CD4-positive, alpha-beta T cell treated with Interleukin-1 beta for 1 hour (primary cell): ENCODE results near the gene GMPPB.
"Not testable (repeated sequence)": the region's sequence is repeated elsewhere in the genome, so short reads cannot be mapped to it uniquely, and the experiment has no call there.

Experiments
- DNase-seq, 2 donors: peaks; one replicate each; pipeline ENCODE4 v3.0.0-alpha.2; 2020 to 2022

Gene GMPPB

DNA sequence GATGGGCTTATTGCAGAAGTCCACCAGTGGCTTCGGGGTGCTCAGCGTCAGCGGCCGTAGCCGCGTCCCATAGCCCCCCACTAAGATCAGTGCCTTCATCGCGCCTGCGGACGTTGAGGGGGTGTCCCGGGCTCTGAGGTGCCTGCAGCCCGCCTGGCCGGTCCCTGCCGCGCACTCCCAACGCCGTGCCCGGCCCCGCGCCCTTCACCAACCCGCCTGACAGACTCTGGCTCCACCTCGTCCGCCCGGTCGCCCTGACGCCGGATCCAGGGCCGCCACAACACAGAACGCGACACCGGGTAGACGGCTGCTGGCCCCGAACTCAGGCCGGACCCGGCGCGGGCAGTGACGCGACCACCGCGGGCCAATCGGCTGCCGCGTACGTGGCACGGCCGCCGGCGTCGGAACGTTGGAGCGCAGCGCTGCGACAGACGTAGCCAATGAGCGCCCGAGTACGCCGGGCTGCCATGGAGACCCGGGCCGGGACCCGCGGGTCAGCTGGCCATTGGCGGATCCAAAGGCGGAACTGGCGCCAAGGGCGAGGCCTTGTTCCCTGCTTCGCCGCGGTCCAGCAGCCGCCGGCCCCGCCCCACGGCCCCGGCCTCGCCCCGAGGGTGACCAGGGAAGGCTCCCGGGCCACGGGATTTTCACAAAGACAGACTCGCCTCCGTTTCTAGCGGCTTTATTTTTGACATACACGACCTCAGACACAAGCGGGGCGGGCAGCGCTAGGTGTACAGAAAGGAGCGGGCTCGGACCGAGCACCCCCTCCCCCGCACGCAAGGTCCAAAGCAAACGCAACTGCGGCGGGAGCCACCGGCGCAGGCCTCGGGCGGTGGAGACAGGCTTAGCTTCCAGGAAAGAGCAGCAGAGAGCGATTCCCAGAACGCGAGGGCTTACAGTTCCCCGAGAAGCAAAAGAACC, at the start of gene GMPPB:
Gene GMPPB (minus strand): TSS at position 324 of the 924 bp plus-strand sequence. CDS start 225 bp downstream, at position 99.
- DNase-seq: peak; percentile 92 to 94

DNA sequence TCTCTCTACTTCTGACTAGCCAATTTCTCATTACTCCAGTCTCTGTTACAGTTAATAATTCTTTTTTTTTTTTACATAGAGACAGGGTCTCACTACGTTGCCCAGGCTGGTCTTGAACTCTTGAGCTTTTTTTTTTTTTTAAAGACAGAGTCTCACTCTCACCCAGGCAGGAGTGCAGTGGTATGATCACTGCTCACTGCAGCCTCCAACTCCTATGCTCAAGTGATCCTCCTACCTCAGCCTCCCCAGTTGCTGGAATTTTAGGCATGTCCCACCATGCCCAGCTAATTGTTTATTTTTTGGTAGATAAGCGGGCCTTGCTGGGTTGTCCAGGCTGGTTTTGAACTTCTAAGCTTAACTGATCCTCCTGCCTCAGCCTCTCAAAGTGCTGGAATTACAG, 49.0 kb upstream of the GMPPB start:
- DNase-seq: no peak

DNA sequence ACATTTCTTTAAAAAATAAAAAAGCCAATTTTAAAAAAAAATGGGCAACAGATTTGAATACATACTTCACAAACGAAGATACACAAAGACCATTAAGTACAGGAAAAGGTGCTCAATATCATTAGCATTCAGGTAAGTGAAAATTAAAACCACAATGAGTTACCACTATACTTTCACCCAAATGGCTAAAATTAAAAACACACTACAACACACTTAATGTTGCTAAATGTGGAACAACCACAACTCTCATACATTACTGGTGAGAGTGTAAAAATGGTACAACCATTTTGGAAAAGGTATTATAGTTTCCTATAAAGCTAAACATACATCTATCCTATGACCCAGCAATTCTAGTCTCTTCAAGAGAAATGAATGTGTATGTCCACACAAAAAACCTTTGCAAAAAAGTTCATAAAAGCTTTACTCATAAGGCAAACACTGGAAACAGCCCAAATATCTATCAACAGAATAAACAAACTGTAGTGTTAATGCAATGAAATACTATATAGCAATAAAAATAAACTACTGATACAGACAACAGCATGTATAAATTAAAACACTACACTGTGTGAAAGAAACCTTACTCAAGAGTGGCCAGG, 47.7 kb upstream of the GMPPB start:
- DNase-seq: no peak

DNA sequence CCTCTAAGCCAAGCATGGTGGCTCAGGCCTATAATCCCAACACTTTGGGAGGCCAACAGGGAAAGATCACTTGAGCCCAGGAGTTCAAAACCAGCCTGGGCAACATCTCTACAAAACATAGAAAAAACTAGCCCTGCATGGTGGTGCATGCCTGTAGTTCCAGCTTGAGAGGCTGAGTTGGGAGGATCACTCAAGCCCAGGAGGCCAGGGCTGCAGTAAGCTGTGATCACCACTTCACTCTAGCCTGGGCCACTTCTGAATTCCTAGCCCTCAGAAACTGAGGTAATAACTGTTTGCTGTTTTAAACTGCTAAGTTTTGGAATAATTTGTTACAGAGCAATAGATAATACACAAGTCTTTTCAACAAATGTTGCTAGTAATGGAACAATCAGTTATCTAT, 46.2 kb upstream of the GMPPB start:
- no peak for DNase-seq

DNA sequence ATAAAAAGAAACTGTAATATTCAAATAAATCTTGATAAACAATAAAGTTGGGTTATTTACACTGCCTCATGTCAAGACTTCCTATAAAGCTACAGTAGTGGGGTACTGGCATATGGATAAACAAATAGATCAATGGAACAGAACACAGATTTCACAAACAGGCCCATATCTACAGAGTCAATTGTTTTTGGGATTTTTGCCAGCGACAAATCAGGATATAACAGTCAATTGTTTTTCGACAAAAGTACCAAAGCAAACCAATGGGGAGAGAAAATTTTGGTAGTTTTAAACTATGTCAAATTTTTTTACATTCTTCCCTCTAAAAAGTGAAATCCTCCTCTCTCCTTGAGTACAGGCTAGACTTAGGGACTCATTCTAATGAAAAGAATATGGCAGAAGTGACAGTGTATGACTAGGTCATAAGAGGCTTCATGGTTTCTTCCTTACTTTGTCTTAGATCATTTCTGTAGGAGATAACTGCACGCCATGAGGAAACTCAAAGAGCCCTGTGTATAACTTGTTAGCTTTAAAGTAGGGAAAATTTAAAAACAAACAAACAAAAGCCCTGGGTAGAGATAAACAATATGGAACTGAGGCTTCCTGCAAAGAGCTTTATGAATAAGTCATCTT, 45.6 kb upstream of the GMPPB start:
- DNase-seq: no peak

DNA sequence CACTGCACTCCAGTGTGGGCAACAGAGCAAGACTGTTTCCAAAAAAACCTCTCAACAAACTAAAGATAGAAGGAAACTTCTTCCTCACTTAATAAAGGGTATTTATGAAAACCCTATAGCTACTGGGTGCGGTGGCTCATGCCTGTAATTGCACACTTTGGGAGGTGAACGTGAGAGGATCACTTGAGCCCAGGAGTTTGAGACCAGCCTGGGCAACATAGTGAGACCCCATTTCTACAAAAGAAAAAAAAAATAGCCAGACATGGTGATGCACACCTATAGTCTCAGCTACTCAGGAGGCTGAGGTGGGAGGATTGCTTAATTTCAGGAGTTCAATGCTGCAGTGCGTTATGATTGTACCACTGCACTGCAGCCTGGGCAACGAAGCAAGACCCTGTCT, 40.2 kb upstream of the GMPPB start:
- DNase-seq: no peak

DNA sequence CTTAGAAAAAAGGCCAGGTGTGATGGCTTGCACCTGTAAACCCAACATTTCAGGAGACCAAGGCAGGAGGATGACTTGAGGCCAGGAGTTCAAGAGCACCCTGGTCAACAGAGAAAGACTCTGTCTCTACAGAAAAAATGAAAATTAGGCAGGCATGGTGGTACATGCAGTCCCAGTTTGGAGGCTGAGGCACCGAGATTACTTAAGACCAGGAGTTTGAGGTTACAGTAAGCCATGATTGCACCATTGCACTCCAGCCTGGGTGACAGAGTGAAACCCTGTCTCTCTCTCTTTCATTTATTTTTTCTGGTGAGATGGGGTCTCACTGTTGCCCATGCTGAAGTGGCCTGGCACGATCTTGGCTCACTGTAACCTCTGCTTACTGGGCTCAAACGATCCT, 37.9 kb upstream of the GMPPB start:
- DNase-seq: no peak

DNA sequence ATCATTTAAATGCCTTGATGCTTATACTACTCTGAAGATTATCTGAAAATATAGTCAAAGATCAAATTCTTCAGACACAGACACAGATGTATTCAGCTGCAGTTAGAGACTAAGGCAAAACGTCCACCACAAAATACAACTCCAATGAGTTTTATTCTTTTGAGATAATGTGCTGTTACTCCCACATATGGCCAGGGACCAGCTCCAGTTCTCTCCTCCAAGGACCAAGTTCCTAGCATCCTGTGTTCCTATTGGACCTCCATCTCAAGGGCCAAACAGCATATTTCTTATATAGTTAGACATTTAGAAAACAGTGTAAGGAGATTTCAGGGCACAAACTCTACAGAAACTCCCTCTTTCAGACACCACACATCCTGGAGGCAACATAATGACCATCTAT, 35.5 kb upstream of the GMPPB start:
- no peak for DNase-seq

DNA sequence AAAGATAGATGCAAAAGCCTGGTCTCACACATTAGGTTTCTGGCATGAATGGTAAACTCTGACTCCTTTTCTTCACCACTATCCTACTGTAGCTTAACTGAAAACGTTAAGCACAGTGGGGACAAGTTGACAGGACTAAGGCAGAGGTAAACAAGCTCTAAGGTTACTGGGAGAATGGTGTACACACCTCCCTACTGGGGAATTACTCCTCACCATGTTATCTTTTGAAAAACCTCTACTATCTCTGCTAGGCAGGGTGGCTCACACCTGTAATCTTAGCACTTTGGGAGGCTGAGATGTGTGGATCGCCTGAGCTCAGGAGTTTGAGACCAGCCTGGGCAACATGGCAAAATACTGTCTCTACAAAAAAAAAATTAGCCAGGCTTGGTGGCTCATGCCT, 33.4 kb upstream of the GMPPB start:
- DNase-seq: no peak

DNA sequence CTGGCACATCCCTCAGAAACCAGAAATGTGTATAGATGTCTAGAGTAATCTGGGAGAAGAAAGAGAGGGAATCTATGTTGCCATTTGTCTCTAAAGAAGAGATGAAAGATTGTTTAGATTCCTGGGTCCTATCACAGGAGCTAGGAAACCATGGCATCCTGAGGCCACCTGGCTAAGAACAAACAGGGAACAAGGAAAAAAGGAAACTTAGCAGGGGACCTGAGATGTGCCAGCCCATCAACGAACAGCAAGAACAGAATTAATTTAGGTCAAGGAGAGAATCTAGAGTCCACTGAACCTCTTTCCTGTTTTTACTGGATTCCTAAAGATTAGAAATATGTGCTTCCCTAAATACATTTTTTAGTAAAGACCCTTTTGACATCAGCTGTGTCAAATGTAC, 32.3 kb upstream of the GMPPB start:
- DNase-seq: no peak

DNA sequence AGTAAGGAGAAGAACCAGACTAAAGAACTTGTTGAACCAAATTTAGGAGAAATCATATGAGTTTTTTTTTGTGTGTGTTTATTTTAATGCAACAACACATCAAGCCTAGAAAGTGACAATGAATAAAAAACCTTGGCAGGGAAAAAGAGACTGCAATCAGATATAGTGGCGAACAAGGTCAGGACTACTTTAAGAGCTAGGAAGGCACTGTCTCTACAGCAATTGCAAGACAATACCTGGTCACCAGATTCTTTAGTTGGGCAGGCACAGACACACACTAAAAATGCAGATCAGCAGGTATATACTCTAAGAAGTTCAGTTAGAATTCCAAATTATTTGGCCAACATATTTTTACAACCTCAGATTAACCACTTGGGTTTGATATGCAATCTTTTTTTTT, 30.8 kb upstream of the GMPPB start:
- DNase-seq: no peak

DNA sequence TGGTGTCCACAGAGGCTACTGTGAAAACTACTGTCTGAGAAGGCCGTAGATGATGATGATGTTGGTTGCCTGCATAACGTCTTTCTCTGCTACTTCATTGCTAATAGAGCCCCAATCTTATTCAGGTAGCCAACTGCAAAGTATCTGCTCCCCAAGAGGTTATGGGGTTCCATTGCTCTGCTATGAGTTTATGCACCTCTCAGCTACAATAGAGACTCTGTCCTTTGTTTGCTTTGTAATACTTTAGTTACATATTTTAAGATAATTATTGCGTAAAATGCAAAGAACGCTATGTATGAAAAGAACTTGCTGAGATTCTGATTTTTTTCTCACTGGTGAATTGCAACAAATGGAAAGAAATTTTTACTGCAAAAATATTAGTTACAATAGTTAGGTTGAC, 27.8 kb upstream of the GMPPB start:
- no peak for DNase-seq

DNA sequence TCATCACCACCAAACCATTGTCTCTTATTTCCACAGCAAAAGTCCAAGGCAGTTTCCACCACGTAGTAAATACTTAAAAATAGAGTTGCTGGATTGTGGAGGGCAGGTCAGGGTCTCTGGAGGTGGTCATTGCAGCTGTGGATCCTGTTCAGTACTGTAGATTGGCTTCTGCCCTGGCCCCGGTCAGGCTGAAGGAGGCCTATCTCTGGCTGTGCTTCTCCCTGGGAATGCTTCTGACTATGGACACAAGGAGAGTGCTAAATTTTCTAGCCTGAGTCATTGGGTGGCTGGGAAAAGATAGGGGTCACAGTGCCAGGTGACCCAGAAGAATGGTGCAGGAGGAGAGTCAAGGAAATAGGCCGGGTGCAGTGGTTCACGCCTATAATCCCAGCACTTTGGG, 26.3 kb upstream of the GMPPB start:
- no peak for DNase-seq

DNA sequence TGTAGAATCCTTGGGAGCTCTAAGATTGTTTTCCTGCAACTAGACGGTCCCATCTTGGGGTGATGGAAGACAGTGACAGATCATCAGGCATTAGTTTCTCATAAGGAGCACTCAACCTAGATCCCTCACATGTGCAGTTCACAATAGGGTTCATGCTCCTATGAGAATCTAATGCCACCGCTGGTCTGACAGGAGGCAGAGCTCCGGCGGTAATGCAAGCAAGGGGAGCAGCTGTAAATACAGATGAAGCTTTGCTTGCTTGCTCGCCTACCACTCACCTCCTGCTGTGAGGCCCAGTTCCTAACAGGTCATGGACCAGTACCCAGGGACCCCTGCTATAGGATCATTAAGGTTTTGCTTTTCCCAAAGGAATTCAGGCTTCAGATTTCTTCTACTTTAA, 25.1 kb upstream of the GMPPB start:
- DNase-seq: not testable (repeated sequence)

DNA sequence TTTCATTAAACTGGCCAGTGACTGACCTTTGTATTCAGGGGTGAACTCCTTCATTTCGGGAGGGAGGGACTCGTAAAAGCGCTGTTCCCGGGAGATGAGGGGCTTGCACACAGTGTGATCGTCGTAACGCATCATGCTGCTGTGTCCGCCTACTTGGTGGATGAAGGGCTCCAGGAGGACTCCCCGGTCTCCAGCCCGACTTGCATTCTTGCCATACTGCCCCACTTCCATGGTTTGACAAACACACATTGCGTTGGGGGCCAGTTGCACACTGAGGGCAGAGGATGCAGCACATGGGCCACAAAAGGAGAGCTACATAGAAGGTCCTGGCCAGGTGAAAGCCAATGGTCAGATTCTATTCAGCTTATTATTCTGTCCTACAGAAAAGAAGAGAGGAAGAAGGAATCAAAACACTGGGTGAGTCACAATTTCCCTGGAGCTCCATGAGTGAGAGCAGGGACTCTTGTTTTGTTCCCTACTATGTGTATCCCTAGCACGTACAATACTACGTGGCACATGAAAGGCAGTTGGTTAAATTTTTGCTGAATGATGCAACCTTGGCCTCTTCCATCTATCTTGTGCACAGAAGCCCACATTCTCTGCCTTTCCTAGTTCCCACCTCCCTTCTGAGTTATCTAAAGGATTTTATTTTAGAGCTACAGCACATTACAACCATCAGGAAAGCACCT, 24.2 kb upstream of the GMPPB start:
- DNase-seq: no peak

DNA sequence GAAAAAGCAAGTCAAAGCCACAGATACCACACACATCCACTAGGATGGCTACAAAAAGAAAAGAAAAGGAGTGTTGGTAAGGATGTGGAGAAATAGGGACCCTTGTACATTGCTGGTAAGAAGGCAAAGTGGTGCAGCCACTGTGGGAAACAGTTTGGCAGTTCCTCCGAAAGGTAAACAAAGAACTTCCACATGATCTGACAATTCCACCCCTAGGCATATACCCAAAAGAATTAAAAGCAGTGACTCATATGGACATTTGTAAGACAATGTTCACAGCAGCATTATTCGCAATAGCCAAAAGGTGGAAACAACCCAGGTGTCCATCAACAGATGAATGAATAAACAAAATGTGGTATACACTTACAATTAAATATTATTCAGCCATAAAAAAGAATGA, 22.2 kb upstream of the GMPPB start:
- DNase-seq: no peak

DNA sequence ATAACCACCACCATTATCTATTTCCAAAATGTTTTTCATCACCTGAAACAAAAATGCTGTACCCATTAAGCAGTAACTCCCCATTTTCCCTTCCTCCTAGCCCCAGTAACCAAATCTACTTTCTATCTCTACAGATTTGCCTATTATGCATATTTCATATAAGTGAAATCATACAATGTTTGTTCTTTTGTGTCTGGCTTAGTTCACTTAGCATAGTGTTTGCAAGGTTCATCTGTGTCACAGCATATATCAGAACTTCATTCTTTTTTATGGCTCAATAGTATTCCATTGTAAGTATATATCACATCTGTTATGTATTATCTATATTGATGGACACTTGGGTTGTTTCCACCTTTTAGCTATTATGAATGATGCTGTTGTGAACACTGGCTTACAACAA, 16.7 kb upstream of the GMPPB start:
- DNase-seq: no peak

DNA sequence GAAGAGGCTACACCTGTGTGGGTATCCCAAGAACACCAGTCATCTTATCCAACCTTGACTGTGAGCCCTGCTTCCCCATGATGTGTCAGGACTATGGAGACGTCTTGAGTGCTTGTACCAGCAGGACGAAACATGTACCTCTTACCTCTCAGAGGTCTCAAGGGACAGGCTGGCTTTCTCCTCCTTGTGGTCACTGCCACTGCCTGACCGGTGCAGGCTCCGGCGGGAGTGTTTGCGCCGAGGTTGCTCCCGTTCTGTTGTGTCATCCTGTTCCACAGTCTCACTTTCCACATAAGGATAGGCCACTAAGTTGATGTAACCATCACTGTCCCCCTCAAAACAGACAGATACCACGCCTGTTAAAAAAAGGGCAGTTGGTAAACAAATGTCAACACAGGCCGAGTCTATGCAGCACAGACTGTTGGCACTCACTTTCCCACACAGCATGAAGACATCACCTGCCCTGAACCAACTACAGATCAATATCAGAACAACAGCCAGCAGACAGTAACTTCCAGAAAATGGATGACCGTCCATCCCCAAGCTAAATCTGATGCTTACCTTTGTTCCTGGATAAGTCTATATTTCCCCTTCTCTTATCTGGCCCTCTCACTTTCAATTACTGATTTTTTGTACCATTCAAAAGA, 14.4 kb upstream of the GMPPB start:
- DNase-seq: no peak

DNA sequence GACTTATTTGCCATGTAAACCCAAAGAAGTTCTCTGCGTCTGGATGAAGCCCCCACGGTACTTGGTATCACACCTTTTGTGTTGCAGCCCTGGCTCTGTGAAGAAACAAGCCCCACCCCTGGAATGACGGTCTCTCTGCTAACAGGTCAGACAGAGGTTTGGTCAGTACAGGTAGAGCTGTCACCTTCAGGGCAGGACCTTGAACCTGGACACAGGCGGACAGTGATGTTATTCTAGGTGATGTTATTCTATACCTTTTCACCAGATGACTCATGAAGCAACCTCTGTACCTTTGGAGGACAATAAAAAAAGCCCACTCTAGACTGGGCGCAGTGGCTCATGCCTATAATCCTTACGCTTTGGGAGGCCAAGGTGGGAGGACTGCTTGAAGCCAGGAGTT, 11.0 kb upstream of the GMPPB start:
- DNase-seq: no peak

DNA sequence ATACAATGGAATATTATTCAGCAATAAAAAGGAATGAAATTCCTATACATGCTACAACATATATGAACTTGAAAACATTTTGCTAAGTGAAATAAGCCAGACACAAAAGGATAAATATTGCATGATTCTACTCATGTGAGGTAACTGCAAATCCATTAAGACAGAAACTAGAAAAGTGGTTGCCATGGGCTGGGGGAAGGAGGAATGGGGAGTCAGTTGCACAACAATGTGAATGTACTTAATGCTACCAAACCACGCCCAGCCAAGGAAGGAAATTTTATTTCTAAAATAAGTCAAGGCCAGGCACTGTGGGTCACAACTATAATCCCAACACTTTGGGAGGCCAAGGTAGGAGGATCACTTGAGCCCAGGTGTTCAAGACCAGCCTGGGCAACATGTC, 9.8 kb upstream of the GMPPB start:
- no peak for DNase-seq

DNA sequence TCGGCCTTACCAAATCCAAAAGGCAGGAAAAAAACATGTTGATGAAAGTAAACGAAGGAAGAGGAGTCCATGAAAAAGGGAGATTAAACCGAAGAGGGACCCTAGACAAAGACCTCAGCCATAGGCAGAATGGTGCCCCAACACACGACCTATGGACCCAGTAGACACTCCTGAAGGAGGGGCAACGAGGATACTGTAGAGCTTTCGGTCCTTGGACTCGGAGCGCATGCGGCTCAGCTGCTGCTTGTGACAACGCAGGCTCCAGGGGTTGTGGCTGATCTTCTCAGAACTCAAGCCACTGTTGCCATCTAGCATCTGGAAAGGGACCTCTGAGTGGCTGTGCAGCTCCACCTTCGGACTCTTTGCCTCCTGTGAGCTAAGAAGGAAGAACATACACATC, 8.8 kb upstream of the GMPPB start:
- DNase-seq: no peak

DNA sequence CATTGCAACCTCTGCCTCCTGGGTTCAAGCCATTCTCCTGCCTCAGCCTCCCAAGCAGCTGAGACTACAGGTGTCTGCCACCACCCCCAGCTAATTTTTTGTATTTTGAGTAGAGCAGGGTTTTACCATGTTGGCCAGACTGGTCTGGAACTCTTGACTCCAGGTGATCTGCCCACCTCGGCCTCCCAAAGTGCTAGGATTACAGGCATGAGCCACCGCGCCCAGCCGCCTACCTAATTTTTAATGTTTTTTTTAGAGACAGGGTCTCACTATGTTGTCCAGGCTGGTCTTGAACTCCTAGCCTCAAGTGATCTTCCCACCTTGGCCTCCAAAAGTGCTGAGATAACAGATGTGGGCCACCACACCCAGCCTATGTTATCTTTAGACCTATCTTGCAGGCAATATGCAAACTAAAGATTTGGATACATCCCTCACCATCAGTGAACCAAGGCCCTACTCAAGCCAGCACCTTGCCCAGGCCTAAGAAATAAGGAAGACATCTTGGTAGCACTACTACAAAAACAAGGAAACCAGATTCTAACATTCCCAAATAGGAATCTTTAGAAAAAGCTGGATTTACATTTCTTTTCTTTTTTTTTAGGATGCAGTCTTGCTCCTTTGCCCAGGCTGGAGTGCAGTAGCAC, 6.3 kb upstream of the GMPPB start:
- DNase-seq: no peak
